ELR (cell line): Measurements from ENCODE around the gene TM9SF2.

ENCODE experiments used
- DNase-seq: peaks from one replicate; pipeline ENCODE4 v3.0.0-alpha.2; 2015; ENCODE audit warnings: low read depth

Gene TM9SF2

DNA sequence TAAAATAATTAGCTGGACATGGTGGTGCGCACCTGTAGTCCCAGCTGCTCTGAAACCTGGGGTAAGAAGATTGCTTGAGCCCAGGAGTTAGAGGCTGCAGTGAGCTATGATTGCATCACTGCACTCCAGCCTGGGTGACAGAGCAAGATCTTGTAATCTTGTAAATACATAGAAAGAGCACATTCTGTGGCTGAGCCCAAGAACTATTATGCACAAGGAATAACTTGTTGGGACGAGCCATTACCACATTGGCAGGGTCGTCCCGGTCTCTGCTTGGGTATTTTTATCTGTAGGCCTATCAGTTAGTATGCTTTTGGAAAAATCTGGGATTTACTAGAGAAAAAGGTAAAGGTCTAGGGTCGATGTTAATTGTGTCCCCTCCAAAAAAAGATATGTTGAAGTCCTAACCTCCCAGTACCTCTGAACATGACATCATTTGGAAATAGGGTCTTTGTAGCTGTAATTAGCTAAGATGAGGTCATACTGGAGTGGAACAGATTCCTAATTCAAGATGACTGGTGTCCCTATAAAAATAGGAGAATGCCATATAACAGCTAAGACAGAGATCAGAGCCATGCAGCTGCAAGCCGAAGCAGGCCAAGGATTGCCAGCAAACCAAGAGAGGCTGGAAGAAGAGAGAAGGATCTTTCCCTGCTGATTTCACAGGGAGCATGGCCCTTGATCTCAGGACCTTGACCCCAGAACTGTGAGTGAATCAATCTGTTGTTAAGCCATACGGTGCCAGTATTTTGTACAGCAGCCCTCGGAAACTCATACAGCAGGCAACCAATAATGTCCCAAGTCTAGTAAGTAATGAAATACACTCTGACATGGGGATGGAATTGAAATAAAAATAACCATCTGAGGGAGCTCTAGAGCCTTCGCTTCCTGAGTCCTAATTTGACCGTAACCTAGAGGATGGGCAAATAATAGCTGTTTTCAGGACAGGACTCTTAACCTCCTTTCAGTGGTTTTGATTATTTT lies 77.0 kb downstream of the TM9SF2 start:
- DNase-seq, result peak; percentile 19

- DNase-seq, result no peak
Measured at GRCh38 chr13:99580500-99581268, 79.4 kb downstream of the TM9SF2 start.

- no peak for DNase-seq
Measured at GRCh38 chr13:99582511-99582910, 81.2 kb downstream of the TM9SF2 start.

- DNase-seq, result no peak
Measured at GRCh38 chr13:99585609-99586008, 84.3 kb downstream of the TM9SF2 start.

DNA sequence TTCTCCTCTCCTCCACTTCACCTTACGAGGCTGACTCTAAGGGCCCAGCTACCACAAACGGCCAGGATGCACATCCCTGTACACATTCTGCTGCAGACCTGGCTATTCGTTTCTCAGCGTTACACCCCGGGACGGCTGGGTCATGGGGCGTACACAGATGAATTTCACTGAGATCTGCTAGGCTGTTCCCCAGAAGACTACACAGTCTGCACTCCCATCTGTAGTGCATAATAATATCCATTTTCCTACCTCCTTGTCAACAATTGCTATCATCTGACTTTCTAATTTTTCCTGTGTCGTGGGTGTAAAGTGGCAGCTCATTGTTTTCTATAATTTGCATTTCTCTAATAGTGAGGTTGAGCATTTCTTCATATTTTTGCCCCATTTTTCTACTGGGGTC lies 85.7 kb downstream of the TM9SF2 start:
- no peak for DNase-seq

- no peak for DNase-seq
Measured at GRCh38 chr13:99587893-99588606, 86.8 kb downstream of the TM9SF2 start.

- DNase-seq, result no peak
Measured at GRCh38 chr13:99589575-99589974, 88.3 kb downstream of the TM9SF2 start.

DNA sequence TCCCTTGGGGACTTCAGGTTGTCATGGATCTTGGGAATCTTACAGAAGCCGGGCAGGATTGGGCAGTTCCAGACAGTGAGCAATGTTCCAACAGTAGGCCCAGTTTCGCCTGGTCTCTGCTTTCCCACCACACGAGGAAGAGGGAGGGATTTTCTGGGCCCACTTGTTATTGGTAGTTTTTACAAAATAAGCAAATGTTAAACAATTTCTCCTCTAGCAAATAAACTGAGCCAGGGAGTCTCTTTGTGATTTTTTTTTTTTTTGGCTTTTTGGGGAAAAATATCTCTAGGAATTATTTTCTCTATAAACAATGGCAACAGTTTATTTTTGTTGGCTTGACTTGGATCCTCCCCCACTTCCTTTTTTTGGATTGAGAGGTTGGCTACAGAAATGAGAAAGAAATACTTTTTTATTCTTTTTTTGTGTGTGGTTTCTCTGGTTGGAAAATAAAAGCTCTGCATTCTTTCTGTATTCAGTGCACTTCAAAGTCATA lies 89.3 kb downstream of the TM9SF2 start:
- no peak for DNase-seq

GRCh38 chr13:99596180-99596579 lies 94.9 kb downstream of the TM9SF2 start:
- DNase-seq, result no peak

- DNase-seq, result no peak
Measured at GRCh38 chr13:99600318-99600717, 99.0 kb downstream of the TM9SF2 start.

DNA sequence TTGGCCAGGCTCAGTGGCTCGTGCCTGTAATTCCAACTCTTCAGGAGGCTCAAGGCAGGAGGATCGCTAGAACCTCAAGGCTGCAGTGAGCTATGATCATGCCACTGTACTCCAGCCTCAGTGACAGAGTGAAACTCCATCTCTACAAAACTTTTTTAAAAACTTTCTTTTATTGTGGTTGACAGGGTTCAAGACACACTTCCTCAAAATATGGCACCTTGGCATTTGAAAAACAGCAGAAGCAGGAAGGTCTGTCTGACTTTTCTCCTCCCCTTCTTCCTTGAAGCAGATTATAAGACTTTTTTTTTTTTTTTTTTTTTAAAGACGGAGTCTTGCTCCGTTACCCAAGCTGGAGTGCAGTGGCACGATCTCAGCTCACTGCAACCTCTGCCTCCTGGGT lies 100.3 kb downstream of the TM9SF2 start:
- no peak for DNase-seq

DNA sequence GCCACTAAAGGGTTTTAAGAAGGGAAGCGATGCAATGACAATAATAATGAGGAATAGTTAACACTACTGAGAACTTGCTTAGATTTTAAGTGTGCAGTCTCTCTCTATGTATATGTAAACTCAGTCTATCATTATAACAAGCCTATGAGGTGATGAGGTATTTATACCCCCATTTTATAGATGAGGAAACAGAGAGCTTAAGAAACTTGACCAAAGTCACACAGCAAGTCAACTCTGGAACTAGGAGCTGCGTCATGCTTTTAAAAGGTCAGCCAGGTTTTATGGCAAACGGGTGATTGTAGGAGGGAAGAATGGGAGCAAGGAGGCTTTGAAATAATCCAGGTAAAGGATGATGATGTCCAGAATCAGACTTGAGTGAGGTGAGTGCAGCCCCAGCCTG lies 103.4 kb downstream of the TM9SF2 start:
- DNase-seq, result no peak

GRCh38 chr13:99605420-99606323 lies 104.4 kb downstream of the TM9SF2 start:
- peak; percentile 48 for DNase-seq

DNA sequence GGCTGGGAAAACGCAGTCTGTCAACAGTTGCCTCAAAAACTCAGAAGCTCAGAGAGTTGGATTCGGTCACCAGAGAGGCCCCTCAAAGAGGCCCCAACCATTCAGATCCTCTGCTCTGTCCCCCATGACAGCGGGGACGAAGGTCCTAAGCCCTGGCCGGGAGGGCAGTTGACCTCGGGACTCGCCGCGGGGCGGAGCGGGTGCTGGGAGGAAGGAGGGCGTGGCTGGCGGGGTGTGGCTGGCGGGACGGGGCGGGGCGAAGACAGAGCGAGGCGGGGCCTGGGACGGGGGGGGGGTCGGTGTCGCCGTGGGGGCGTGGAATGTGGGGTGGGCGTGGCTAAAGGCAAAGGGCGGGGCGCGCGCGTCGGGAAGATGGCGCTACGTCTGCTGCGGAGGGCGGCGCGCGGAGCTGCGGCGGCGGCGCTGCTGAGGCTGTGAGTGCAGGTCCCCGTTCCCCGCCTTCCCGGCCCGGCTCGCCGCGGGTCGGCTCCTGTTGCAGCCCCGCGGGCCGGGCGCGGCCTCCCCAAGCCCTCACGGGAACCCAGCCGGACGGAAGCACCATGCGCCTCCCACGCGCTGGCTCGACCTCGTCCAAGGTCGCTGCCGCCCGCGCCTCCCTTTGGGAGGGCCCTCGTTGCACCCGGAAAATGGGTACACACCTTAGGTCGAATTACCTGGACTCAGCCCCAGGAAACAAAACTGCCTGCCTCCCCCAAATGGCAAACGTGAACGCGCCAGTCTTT lies 105.2 kb downstream of the TM9SF2 start, which contains the start of gene CLYBL:
Gene CLYBL, plus strand, starts transcription at position 367 of the 743 bp plus-strand sequence.
- DNase-seq, result peak; percentile 81

DNA sequence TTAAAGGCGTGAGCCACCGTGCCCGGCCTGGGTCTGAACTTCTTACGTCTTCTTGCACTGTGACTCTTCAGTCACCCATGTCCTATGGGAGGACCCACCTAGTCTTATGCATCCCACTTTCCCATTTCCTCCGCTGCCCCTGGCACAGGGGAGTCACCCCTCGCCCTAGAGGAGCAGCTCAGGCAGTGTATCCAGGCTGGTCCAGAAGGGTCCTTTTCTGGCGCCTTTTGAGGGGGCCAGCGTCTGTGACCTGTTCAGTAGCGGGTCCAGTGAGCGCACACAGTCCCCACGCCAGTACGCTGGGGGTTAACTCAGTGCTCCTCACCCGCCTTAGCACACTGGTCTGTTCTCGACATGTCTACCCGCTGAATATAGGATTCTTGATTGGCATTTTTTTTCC lies 107.1 kb downstream of the TM9SF2 start:
- no peak for DNase-seq

DNA sequence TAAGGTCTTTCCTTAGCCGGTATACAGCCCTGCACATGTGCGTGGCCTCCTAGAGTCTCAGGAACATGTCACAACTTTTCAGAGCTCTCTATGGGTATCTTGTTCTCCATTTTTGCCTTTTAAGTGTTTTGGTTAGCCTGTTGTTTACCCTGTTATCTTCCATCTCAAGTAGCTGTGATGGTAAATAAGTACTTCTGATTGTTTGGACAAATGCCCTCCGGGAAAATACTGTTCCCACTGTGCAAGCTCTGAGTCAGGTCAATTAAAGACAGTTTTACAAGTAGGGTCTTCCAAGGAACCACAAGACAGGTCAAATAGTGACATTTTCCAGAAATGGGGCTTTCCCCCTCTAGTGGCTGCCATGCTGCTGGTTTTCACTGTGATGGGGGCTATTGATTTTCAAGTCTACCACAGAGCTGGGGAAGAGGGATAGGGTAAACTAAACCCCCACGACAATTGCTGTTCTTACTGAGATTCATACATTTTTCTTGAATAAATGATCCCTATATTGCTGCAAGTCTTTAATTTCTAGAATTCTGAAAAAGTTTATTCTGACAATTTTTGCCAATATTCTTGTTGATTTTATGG lies 109.5 kb downstream of the TM9SF2 start:
- peak; percentile 6 for DNase-seq
